Activated CD4-positive, alpha-beta T cell treated with anti-CD3 and anti-CD28 coated beads, Interleukin-2, Interleukin-6, amounts not matched to agents 100 ng/mL and 50 ng/mL, durations not matched to agents 16 hours and 8 hours (primary cell): ENCODE data around the gene TRMT112.

Source experiments
- DNase-seq: peaks from one replicate; pipeline ENCODE4 v3.0.0-alpha.2; 2020

The TRMT112 gene

DNA sequence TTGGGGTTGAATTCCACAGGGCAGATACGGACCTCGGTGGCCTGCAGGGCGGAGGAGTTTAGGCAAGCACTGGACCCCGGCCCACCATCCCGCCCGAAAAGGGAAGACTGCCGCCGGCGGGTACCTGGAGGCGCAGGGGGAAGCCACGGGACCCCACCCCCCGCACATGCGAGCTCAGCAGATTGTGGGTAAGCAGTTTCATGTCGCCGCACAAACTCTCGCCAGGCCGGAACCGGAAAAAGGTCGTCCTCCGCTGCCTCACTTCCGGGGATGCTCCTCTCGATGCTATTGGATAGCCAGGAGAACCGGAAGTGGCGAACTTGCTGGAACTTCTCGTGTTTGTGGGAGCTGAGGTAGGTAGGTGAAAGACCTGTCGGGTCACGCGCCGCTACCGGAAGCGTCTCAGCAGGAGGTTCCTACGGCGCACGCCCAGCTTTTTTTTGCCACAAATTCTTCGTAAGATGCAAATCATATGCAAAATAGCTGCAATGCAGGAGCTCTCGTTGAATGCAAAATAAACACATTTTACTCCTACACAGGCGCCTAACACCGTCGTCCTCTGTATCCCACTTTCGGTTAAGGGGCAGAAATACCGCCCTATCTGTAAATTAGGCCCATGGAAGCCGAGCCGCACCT, at the start of gene TRMT112:
TRMT112 (minus strand) TSS at position 235 of the 636 bp plus-strand sequence; CDS start at position 202, 33 bp downstream.
- DNase-seq, result peak; percentile 99

DNA sequence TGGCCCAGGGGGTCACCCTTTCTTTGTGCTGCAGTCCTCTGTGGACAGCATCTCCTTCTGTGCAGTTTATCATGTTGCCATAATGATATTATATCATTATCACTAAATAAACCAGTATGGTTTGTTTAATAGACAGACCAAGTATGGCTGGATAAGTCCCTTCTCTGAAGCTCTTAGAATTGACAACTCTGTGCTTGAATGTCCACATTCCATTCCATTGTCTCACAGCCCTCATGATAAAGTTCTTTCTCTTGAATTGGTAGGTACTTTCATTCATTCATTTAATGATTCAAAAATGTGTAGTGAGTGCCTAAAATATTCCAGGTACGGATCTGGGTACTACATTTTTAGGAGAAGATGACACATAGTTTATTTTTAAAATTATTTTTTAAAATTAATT, 49.4 kb upstream of the TRMT112 start:
- no peak for DNase-seq

DNA sequence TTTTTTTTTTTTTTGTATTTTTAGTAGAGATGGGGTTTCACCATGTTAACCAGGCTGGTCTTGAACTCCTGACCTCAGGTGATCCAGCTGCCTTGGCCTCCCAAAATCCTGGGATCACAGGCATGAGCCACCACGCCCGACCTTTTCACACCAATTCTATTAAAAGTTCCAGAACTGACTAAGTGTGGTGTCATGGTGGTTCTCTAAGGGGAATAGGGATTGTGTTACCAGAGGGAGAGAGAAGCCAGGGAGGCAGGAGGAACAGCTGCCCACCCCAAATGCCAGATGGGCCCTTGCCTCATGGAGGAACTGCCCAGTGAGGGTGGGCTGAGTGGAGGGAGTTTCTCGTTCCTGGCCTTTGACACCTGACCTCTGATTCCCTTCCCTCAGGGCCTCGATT, 47.6 kb upstream of the TRMT112 start:
- DNase-seq, result no peak

DNA sequence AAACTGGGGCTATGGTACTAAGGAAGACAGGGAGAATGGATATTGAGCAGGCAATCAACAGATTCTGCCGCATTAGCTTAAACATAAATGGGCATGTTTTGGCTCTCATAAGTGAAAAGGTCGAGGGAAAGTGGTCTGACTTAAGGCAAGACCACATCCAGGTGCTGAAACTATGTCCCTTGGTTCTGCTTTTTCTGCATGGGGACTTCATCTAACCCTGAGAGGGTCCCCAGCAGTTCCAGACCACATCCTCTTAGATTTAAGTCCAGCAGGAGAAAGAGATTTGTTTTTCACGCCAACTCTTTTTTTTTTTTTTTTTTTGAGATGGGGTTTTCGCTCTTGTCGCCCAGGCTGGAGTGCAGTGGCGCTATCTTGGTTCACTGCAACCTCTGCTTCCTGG, 47.1 kb upstream of the TRMT112 start:
- no peak for DNase-seq

DNA sequence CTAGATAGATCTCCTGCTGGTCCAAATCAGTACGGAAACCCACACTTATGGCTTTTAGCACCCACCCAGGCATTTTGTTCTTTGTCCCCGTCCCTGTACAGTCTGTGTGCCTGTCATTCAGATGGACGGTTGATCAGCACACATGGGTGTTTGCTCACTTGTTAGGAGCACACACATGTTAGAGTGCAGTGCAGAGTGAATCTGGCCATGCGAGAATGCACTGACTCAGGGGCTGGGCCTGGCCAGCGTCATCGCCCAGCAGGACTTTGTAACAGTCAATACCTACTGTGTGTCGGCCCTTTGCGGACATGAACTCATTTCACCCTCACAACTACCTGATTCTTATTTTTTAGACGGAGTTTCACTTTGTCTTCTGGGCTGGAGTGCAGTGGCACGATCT, 45.0 kb upstream of the TRMT112 start:
- DNase-seq, result no peak

DNA sequence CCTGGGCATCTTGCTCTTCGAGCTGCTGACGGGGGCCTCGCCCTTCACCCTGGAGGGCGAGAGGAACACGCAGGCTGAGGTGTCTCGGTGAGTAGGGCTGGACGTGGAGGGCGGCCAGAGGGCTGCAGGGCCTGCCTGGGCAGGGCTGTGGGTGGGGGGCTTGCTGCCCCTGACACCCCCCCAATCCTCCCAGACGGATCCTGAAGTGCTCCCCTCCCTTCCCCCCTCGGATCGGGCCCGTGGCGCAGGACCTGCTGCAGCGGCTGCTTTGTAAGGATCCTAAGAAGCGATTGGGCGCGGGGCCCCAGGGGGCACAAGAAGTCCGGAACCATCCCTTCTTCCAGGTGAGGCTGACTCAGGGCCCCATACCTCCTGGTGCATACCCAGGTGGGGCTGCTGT, 44.3 kb upstream of the TRMT112 start:
- DNase-seq, result no peak

DNA sequence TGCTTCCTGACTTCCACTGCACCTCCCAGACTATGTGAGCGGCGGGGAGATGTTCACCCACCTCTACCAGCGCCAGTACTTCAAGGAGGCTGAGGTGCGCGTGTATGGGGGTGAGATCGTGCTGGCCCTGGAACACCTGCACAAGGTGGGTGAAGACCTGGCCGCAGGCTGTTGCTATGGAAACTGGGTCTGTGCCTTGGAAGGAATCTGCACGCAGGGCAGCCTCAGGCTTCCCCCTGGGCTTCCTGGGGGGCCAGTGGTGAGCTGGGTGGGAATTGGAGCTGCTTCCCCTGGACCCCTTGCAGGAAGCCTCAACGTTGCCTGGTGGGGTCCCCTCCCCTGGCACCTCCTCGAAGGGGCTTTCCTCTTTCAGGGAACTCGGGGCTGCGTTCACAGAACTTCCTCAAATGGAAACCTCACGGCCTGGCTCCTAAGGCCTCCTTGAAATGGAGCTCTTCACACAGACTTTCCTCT, 43.1 kb upstream of the TRMT112 start:
- no peak for DNase-seq

DNA sequence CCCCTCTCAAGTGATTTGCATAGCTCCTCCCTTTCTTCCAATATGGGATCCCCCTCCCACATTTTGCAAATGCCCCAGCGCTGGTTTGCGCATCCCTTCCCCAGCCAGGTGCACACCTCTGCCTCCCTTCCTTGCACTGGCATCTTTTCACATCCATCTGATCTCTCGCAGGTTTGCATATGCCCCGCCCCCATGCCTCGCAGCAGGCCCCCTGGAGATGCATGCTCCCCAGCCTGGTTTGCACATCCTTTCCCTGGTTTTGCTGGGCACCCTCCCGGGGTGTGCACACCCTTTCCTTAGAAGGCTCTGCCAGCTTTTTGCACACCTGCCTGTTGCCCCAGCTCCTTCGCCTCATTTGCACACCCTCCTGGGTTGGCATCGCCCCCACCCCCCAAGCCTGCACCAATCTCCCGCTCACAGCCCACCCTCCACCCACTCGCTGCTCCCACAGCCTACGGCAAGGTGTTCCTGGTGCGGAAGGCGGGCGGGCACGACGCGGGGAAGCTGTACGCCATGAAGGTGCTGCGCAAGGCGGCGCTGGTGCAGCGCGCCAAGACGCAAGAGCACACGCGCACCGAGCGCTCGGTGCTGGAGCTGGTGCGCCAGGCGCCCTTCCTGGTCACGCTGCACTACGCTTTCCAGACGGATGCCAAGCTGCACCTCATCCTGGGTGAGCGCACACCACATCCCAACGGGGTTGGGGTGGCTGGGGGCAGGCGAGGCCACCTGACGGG, 42.5 kb upstream of the TRMT112 start:
- DNase-seq, result peak; percentile 38

DNA sequence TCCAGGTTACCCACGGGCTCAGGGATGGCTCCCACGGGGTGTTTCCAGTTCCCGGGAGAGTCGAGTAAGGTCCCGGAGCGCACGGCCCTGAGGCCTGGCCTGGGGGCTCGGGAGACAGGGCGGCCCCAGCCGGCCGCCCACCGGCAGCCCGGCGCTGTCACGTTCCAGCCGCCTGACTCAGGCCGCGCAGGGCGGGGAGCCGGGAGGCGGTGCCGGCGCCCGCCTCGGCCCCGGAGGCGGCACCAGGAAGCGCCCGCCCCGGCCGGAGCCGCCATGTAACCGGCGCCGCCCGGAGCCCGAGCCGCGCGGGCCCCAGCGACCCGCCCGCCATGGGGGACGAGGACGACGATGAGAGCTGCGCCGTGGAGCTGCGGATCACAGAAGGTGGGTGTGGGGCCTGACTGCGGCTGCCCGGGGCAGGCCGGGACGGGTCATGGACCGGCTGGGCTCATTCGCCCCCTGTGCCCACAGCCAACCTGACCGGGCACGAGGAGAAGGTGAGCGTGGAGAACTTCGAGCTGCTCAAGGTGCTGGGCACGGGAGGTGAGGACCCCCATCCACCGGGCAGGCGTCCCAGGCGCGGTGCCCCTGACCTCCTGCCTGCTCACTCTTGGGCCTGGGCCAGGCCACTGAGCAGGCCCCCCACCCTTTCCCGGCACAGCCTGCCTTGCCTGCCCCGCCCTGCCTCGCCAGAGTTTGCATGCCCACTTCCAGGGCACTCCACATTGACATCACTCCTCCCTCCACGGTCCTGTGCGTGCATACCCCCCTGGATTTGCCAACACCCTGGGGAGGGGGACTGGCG, 41.8 kb upstream of the TRMT112 start, which contains the start of gene RPS6KA4:
RPS6KA4 (plus strand) TSS at position 256 of the 805 bp plus-strand sequence; CDS start at position 330, 74 bp downstream.
- peak; percentile 67 for DNase-seq

DNA sequence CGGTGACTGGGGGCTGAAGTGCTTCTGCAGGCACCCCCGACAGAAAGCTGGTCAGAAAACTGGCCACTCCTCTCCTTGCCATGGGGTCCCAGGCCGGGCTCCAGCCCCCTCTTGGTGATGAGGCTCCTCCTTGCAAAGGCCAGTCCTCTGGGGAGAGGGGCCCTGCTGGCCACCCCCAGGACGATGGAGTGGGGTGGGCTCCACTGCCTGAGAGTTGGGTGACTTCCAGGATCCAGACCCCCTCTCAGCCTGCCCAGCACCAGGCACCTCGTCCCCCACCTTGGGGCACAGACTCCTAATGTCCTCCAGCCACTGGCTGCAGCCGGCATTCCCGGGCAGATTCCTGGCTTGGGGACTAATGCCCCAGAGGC, 41.2 kb upstream of the TRMT112 start:
- no peak for DNase-seq

DNA sequence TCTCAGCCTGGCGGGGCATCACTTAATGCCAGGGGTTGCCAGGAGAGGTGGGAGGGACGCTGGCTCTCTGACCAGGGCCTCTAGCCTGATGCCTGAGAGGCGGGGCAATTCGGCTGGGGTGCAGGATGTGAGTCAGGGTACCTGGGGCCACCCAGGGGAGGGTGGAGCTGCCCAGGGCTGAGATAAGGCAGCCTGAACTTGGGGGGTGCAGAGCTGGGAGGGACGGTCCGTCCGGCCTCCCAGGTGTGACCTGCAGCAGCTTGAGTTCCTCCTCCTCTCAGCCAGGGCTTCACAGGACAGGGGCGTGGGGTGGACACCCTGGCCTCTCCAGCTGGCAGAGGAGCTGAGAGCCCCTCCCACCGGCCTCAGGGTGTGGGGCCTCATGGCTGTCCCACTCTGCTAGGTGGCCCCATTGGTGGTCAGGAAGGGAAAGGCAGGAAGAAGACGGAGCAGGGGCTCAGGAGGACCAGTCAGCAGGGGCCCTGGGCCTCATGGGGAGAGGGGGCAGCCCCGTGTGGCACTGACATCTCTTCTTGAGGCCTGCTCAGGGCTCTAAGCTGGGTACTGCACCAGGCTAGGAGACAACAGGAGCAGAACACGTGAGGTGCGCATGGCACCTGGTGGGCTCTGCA, 40.7 kb upstream of the TRMT112 start:
- peak; percentile 69 for DNase-seq

DNA sequence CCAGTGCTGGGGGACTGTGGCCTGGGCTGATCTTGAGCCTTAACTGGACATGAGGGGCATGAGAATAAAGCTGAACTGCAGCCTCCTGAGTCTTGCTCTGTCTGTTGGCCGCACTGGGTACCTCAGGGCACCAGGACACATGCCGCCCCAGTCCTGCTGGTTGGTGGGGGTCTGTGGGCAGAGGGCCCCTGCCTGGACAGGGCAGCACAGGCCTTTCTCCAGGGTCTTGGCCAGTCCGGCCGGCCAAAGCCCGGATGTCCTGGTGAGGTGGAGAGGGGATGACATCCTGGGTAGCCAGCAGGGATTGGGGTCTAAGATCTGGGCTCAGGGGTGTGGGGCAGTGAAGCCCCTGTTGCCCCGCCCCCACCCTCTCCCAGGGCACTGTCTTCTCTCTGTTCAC, 40.1 kb upstream of the TRMT112 start:
- DNase-seq, result no peak

DNA sequence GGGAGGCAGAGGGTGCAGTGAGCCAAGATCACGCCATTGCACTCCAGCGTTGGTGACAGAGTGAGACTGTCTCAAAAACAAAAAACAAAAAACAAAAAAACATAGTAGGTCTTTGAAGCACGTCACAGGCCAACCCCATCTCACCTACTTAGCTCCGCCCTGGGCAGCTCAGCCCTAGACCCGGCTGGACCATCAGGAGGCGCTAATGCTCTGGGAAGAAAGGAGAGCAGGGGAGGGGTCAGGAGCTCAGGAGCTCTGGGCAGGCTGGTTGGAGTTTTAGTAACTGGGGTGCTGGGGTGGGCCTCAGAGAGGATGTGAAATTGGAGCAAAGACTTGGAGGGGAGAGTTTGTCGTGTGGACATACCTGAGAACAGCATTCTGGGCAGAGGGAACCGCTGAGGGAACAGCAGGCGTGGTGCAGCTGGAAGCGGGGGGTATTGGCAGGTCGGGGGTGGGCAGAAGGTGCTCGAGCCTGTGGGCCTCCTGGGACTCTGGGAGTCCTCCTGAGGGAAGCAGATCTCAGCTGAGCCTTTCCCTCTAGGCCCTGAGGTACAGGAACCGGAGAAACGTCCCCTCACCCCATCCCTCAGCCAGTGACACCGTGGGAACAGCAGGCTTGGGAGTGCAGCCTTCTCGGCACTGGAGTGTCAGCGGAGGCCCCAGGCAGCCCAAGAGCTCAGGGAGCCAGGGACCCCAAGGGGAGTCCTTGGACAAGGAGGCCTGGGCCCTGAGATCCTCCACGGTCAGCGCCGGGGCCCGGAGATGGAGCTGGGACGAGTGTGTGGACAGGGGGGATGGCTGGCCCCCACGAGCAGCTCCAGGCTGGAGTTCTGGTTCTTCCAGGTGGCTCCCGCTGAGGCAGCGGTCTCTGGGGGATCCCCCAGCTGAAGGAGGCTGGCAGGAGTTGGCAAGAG, 39.4 kb upstream of the TRMT112 start:
- DNase-seq, result peak; percentile 61

DNA sequence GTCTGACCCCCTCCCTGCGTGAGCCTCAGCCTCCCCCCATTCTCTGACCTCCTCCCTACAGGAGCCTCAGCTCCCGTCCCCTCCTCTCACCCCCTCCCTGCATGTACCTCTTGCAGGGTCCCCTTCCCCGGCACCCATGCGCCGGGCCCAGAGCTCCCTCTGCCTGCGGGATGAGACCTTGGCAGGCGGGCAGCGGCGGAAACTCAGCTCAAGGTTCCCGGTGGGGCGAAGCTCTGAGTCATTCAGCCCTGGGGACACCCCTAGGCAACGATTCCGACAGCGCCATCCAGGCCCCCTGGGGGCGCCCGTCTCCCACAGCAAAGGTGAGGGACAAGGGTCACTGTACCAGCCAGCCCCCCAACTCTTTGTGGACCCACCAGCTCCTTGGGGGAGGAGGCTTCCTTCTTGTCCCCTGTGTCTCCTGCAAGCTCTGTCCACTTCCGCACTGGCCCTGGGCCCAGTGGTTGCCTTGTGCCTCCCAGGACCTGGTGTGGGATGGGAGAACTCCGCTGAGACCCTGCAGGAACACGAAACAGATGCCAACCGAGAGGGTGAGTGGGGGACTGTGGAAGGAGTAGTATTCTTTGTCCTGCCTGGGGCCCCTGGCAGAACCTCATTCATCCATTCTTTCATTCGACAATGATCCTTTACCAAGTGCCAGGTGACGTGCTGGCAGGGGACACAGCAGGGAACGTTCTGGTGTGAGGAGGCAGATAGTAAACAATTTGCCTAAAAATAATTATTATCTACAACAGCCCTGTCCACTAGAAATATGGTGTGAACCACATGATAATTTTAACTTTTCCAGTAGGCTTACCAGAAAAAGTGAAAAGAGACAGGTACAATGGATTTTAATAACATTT, 38.0 kb upstream of the TRMT112 start:
- DNase-seq, result peak; percentile 46

DNA sequence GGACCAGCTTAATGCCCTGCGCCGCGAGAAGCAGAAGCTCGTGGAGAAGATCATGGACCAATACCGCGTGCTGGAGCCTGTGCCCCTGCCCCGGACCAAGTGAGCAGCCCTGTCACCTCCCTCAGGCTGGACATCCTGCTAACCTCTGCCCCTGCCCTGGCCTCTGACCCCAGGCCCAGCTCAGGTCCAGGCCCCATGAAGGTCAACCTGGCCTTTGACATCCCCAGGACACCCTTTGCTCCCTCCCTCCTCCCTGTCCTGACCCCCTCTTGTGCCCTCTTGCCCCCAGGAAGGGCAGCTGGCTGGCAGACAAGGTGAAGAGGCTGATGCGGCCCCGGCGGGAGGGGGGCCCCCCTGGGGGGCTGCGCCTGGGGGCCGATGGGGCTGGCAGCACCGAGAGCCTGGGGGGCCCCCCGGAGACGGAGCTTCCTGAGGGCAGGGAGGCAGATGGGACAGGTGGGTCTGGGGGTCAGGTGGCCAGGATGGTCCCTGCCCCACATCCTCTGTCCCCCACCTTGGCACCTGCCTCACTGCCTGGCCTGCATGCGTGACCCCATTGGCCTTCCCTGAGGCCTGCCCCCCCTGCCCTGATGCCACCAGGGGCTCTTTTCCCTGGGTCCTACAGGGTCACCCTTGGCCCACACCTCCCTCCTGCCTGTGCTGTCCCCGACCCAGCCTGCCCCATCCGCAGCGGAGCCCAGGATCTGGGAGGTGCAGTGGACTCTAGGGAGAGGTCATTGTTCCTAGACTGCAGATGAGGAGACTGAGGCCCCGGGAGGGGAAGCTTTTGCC, 36.6 kb upstream of the TRMT112 start:
- no peak for DNase-seq

DNA sequence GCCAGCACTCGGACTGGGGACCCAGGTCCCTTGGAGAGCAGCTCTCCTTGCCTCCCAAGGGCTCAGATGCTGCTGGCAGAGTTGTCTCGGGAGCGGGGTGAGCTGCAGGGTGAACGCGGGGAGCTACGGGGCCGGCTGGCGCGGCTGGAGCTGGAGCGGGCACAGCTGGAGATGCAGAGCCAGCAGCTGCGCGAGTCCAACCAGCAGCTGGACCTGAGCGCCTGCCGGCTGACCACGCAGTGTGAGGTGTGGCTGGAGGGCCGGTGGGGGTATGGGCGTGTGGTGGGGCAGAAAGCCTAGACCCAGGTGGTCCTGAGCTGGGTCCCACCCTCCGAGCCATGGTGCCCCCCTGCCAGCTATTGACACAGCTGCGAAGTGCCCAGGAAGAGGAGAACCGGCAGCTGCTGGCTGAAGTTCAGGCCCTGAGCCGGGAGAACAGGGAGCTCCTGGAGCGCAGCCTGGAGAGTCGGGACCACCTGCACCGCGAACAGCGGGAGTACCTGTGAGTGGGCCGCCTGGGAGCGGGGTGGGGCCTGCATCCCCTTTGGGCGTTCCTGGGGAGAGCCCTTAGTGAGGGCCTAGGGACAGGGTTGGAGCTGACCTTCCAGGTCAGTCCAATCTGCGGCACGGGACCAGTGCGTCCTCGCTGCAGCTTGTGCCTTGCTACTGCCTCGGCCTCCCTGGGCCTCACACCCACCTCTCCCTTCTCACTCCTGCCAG, 35.8 kb upstream of the TRMT112 start:
- DNase-seq, result no peak

DNA sequence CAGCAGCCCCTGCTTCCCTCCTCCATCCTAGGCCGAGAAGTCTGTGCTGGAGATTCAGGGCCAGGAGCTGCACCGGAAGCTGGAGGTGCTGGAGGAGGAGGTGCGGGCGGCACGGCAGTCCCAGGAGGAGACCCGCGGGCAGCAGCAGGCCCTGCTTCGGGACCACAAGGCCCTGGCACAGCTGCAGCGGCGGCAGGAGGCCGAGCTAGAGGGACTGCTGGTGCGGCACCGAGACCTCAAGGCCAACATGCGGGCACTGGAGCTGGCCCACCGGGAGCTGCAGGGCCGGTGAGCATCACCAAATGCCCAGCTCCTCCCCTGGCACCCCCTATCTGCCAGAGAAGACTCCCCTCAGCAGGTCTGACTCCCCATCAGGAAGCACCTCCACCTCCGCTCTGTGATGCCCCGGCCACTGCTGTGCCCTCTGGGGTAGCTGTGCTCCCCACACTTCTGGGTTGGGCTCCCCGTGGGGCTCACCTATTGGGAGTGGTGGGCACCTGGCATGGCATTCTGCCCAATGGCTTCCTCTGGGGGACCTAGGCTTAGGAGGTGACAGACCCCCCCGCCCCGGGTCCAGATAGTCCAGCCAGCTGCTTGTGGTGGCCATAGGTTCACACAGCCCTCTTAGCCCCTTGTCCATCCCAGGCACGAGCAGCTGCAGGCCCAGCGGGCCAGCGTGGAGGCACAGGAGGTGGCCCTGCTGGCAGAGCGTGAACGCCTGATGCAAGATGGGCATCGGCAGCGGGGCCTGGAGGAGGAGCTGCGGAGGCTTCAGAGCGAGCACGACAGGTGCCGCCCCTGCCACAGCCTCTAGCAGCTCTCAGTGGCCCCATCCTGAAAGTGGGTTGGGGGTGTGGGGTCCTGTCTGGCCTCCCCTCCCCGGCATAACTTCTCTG, 35.0 kb upstream of the TRMT112 start:
- DNase-seq, result no peak

DNA sequence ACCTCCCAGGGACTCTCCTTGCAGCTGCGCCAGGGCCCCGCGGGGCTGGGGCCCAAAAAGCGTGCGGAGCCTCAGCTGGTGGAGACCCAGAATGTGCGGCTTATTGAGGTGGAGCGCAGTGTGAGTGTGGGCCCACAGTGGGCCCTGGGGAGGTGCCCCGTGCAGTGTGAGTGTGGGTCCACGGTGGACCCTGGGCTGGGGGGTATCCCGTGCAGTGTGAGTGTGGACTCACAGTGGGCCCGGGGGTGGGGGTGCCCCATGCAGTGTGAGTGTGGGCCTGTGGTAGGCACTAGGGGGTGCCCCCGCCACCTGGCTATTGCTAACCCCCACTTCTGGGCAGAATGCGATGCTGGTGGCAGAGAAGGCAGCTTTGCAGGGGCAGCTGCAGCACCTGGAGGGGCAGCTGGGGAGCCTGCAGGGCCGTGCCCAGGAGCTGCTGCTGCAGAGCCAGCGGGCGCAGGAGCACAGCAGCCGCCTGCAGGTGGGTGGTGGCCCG, 33.8 kb upstream of the TRMT112 start:
- DNase-seq, result no peak
